Measurements from ENCODE around the gene GRP.
"Not testable (repeated sequence)": the region's sequence is repeated elsewhere in the genome, so short reads cannot be mapped to it uniquely, and the experiment has no call there.

Gene GRP

GRCh38 chr18:59229191-59229590, 9.2 kb downstream of the GRP start:
- DNase-seq (ENCODE audit: low spot score): no peak

- no peak for DNase-seq (ENCODE audit: low spot score)
These were observed 9.9 kb downstream of the GRP start for GRCh38 chr18:59229701-59230443.

- DNase-seq (ENCODE audit: low spot score): no peak
These were observed 11.2 kb downstream of the GRP start for GRCh38 chr18:59231114-59231513.

- DNase-seq (ENCODE audit: low spot score): no peak
These were observed 11.9 kb downstream of the GRP start for GRCh38 chr18:59231877-59232276.

- DNase-seq (ENCODE audit: low spot score): no peak
These were observed 12.5 kb downstream of the GRP start for GRCh38 chr18:59232309-59233016.

GRCh38 chr18:59233017-59233410, 13.1 kb downstream of the GRP start:
- no peak for DNase-seq (ENCODE audit: low spot score)

GRCh38 chr18:59238385-59238784, 18.4 kb downstream of the GRP start:
- no peak for DNase-seq (ENCODE audit: low spot score)

- no peak for DNase-seq (ENCODE audit: low spot score)
These were observed 19.7 kb downstream of the GRP start for GRCh38 chr18:59239642-59240041.

- no peak for DNase-seq (ENCODE audit: low spot score)
These were observed 22.9 kb downstream of the GRP start for GRCh38 chr18:59242906-59243305.

- DNase-seq (ENCODE audit: low spot score): no peak
These were observed 26.8 kb downstream of the GRP start for GRCh38 chr18:59246796-59247195.

- peak; percentile 44 for DNase-seq (ENCODE audit: low spot score)
These were observed 29.3 kb downstream of the GRP start for GRCh38 chr18:59249199-59249774.

GRCh38 chr18:59255491-59255890, 35.5 kb downstream of the GRP start:
- DNase-seq (ENCODE audit: low spot score): not testable (repeated sequence)

GRCh38 chr18:59261842-59262241, 41.9 kb downstream of the GRP start:
- DNase-seq (ENCODE audit: low spot score): not testable (repeated sequence)

GRCh38 chr18:59262243-59262642, 42.3 kb downstream of the GRP start:
- not testable (repeated sequence) for DNase-seq (ENCODE audit: low spot score)

GRCh38 chr18:59263661-59264060, 43.7 kb downstream of the GRP start:
- no peak for DNase-seq (ENCODE audit: low spot score)

- DNase-seq (ENCODE audit: low spot score): no peak
These were observed 44.2 kb downstream of the GRP start for GRCh38 chr18:59264121-59264571.

GRCh38 chr18:59264651-59265245, 44.8 kb downstream of the GRP start:
- DNase-seq (ENCODE audit: low spot score): no peak

- peak; percentile 35 for DNase-seq (ENCODE audit: low spot score)
These were observed 45.5 kb downstream of the GRP start for GRCh38 chr18:59265246-59265973.

GRCh38 chr18:59265974-59266369, 46.0 kb downstream of the GRP start:
- DNase-seq (ENCODE audit: low spot score): no peak

GRCh38 chr18:59266459-59266858, 46.5 kb downstream of the GRP start:
- no peak for DNase-seq (ENCODE audit: low spot score)

GRCh38 chr18:59266886-59267502, 47.0 kb downstream of the GRP start:
- DNase-seq (ENCODE audit: low spot score): no peak

Data from activated CD4-positive, alpha-beta T cell treated with anti-CD3 and anti-CD28 coated beads, Interleukin-2, Interleukin-4, amounts not matched to agents 100 ng/mL and 50 ng/mL, durations not matched to agents 16 hours and 8 hours (primary cell).